H1 (cell line): ENCODE data around the gene SKAP2. TPM values are rescaled to one million over a fixed set of nuclear protein-coding genes. Genes with fewer than 3 reads are reported as not detected.

Experiments
- CTBP2 ChIP-seq: IDR thresholded peaks from 2 replicates; pipeline ENCODE4 v1.7.0; 2011; ENCODE audit warnings: borderline replicate concordance, mild to moderate bottlenecking, moderate library complexity, mixed read lengths, low read length; ENCODE audit not compliant: insufficient read depth, insufficient read length
- POLR2A ChIP-seq, 2 experiments: IDR thresholded peaks; 1 replicate in 1 of 2; 2 replicates in 1 of 2; pipeline ENCODE4 v1.6.1; 2011; ENCODE audit warnings: low read depth in 2 of 2, low read length in 2 of 2, mild to moderate bottlenecking in 2 of 2; ENCODE audit errors: control extremely low read depth in 1 of 2
- polyA plus RNA-seq, 7 experiments: library from polyadenylated mRNA; depleted of rRNA in 3 of 7; stranded (reverse) in 5 of 7; unstranded in 2 of 7; fragments of >200 nt in 5 of 7; fragments of 200-250 nt in 2 of 7; gene quantifications; 1 replicate in 5 of 7; 2 replicates in 1 of 7; 4 replicates in 1 of 7; pipeline versions ENCODE4 v1.2.1 to v1.2.3, GENCODE V29; 2011 to 2013; ENCODE audit warnings: missing spikeins in 2 of 7, mixed read lengths in 2 of 7
- total RNA-seq: library from RNA; stranded (reverse); fragmentation: NEBNext Ultra II Directional; extraction: Animal tissue kit (Norgen Biotek cat#: 25700); gene quantifications from 2 replicates; pipeline ENCODE4 v1.2.1, GENCODE V29; 2021
- TF ChIP-seq, protein P1 (sequence below): IDR thresholded peaks from 2 replicates; pipeline ENCODE4 v1.6.1; 2011; ENCODE audit warnings: low read depth, mild to moderate bottlenecking, low read length; ENCODE audit not compliant: insufficient read depth

SKAP2 gene
- total and polyA plus RNA-seq, 2 of the 8 experiments (the other 6 are each of a cell fraction or from before 2014, with no cell fraction given) = 0.53 to 5.1 TPM

DNA sequence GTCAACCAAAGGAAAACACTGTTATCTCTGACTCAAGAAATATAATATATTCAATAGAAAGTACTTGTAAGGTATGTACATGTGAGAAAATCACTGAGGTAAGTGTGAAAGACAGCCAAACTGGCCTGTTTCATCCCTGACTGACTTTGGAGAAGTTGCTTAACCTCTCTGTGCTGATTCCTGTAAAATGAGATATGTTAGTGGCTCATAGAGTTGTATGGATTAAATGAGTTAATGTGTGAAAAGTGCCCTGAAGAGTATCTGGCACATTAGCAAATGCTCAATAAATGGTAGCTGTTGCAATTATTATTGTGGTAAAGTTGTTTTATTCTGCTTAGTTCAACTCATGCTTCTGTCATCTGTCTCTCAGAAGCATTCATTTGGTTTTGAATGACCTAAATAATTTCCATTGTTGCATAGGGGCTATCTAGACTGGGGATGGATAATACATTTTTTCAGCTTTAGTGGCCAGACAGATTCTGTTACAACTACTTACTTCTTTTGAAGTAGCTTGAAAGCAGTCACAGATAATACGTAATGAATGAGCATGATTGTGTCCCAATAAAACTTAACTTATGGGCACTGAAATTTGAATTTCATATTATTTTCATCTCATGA is 84.3 kb downstream of the SKAP2 start (continued):
- TF ChIP-seq POLR2A (IDR thresholded peaks at IDR 0.05; ENCODE audit: control extremely low read depth in 1 of 2, low read depth in 2 of 2, low read length in 2 of 2) (no peak), CTBP2 (no peak)
- TF ChIP-seq, protein P1, sequence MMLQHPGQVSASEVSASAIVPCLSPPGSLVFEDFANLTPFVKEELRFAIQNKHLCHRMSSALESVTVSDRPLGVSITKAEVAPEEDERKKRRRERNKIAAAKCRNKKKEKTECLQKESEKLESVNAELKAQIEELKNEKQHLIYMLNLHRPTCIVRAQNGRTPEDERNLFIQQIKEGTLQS = no peak
